Loucy (cell line): ENCODE measurements around the gene HEBP2.

Experiments
- H2AFZ ChIP-seq: fragments of 200-600 bp; sonication (generic); 2 replicates; pipeline ENCODE4 v1.6.0; 2016; ENCODE audit warnings: antibody characterized with exemption, mild to moderate bottlenecking, low read length, moderate library complexity
- H3F3A ChIP-seq: fragments of 200-600 bp; 2 replicates; pipeline ENCODE4 v1.6.0; 2016; ENCODE audit warnings: antibody characterized with exemption, low read depth, mild to moderate bottlenecking
- H3K27me3 ChIP-seq: fragments of 200-600 bp; sonication (generic); 2 replicates; pipeline ENCODE4 v1.6.1; 2014; ENCODE audit warnings: low read length, mild to moderate bottlenecking; ENCODE audit not compliant: insufficient read depth, poor library complexity, severe bottlenecking
- H3K36me3 ChIP-seq: fragments of 200-600 bp; sonication (generic); 2 replicates; pipeline ENCODE4 v1.6.1; 2016; ENCODE audit warnings: low read length; ENCODE audit not compliant: insufficient read depth
- H3K4me1 ChIP-seq: fragments of 200-600 bp; sonication (generic); 2 replicates; pipeline ENCODE4 v1.5.1; 2014; ENCODE audit warnings: low read length, mild to moderate bottlenecking; ENCODE audit not compliant: insufficient read depth, poor library complexity, severe bottlenecking
- H3K4me2 ChIP-seq: fragments of 200-600 bp; sonication (generic); 2 replicates; pipeline ENCODE4 v1.6.0; 2014; ENCODE audit warnings: antibody characterized with exemption, low read length, low read depth, mild to moderate bottlenecking; ENCODE audit not compliant: poor library complexity, severe bottlenecking
- H3K4me3 ChIP-seq: fragments of 200-600 bp; sonication (generic); 2 replicates; pipeline ENCODE4 v1.5.1; 2014; ENCODE audit warnings: low read length, mild to moderate bottlenecking, mixed read lengths; ENCODE audit not compliant: poor library complexity, severe bottlenecking
- H3K79me2 ChIP-seq: fragments of 200-600 bp; sonication (generic); 2 replicates; pipeline ENCODE4 v1.6.1; 2014; ENCODE audit warnings: low read length; ENCODE audit not compliant: insufficient read depth
- H3K9ac ChIP-seq: fragments of 200-600 bp; sonication (generic); 2 replicates; pipeline ENCODE4 v1.6.0; 2014; ENCODE audit warnings: mild to moderate bottlenecking, low read depth, low read length, moderate library complexity; ENCODE audit not compliant: poor library complexity, severe bottlenecking
- H3K9me2 ChIP-seq: fragments of 200-600 bp; sonication (generic); replicated peaks from 2 replicates; pipeline ENCODE4 v1.6.1; 2016; ENCODE audit warnings: low read depth, low read length, mixed read lengths
- H3K9me3 ChIP-seq: fragments of 200-600 bp; sonication (generic); 2 replicates; pipeline ENCODE4 v1.6.1; 2014; ENCODE audit warnings: mild to moderate bottlenecking, antibody characterized with exemption, low read length, low read depth; ENCODE audit not compliant: insufficient read depth
- H4K20me1 ChIP-seq: fragments of 200-600 bp; sonication (generic); 2 replicates; pipeline ENCODE4 v1.6.0; 2014; ENCODE audit warnings: antibody characterized with exemption, low read length, mild to moderate bottlenecking; ENCODE audit not compliant: insufficient read depth, poor library complexity, severe bottlenecking
- CTCF ChIP-seq: fragments of 200-600 bp; sonication (generic); conservative IDR thresholded peaks from 2 replicates; pipeline ENCODE4 v1.5.1; 2014; ENCODE audit warnings: mild to moderate bottlenecking, antibody characterized with exemption, low read length
- EZH2phosphoT487 ChIP-seq: fragments of 200-600 bp; IDR thresholded peaks from 2 replicates; pipeline ENCODE4 v1.6.1; 2018; ENCODE audit warnings: antibody characterized with exemption, mild to moderate bottlenecking, moderate library complexity, borderline replicate concordance

The HEBP2 gene

GRCh38 chr6:138426500-138427123 lies 22.6 kb downstream of the HEBP2 start:
- Histone ChIP-seq H3K9me3 (no peaks in the 10 kb centered on the region), H3K36me3 (no peaks in the 10 kb centered on the region), H3F3A (no peaks in the 10 kb centered on the region), H3K9ac (no peak overlapping the region), H3K9me2 (no peaks in the 10 kb centered on the region), H3K27me3 (no peaks in the 10 kb centered on the region), H3K4me2 (no peak overlapping the region), H3K4me1 (peaks cover 3% of the 10 kb centered on the region), H3K79me2 (no peaks in the 10 kb centered on the region), H2AFZ (no peak overlapping the region), H3K4me3 (no peak overlapping the region), H4K20me1 (no peaks in the 10 kb centered on the region)
- TF ChIP-seq EZH2phosphoT487 (no peak), CTCF (no peak)

GRCh38 chr6:138427701-138428100 lies 23.7 kb downstream of the HEBP2 start:
- H3K27me3 ChIP-seq: no peaks in the 10 kb centered on the region
- H3K79me2 ChIP-seq: no peaks in the 10 kb centered on the region
- no peak overlapping the region for H2AFZ ChIP-seq
- H3F3A ChIP-seq: no peaks in the 10 kb centered on the region
- no peaks in the 10 kb centered on the region for H4K20me1 ChIP-seq
- TF ChIP-seq EZH2phosphoT487: no peak
- TF ChIP-seq CTCF: no peak
- H3K9me2 ChIP-seq: no peaks in the 10 kb centered on the region
- H3K9me3 ChIP-seq: no peaks in the 10 kb centered on the region
- no peak overlapping the region for H3K4me3 ChIP-seq
- no peak overlapping the region for H3K9ac ChIP-seq
- no peaks in the 10 kb centered on the region for H3K36me3 ChIP-seq
- no peak overlapping the region for H3K4me2 ChIP-seq
- peaks cover 3% of the 10 kb centered on the region for H3K4me1 ChIP-seq

- H3K79me2 ChIP-seq: no peaks in the 10 kb centered on the region
- no peak overlapping the region for H3K9ac ChIP-seq
- no peaks in the 10 kb centered on the region for H3K27me3 ChIP-seq
- H3K4me3 ChIP-seq: no peak overlapping the region
- no peaks in the 10 kb centered on the region for H3F3A ChIP-seq
- H3K9me3 ChIP-seq: no peaks in the 10 kb centered on the region
- no peak for TF ChIP-seq EZH2phosphoT487
- TF ChIP-seq CTCF: peak; percentile 82
- H3K9me2 ChIP-seq: no peaks in the 10 kb centered on the region
- no peak overlapping the region for H3K4me2 ChIP-seq
- no peaks in the 10 kb centered on the region for H3K36me3 ChIP-seq
- no peaks in the 10 kb centered on the region for H4K20me1 ChIP-seq
- H2AFZ ChIP-seq: no peak overlapping the region
- no peaks in the 10 kb centered on the region for H3K4me1 ChIP-seq
Measured at GRCh38 chr6:138428944-138429598, 25.0 kb downstream of the HEBP2 start.
